ENCODE data around the gene TRIB2. TPM values are rescaled to one million over a fixed set of nuclear protein-coding genes. Genes with fewer than 3 reads are reported as not detected.

The TRIB2 gene
- total RNA-seq, 1 experiment from 2014 or later = 6.2 TPM

- no peaks in the 10 kb centered on the region for H3K36me3 Mint-ChIP-seq (ENCODE audit: insufficient read depth, unreplicated experiment)
- intact Hi-C loops (cut with micrococcal nuclease; ENCODE audit: unreplicated experiment) = loop anchor here (5.0 kb wide), 1 partner anchor 832 kb away; no protein-coding TSS in a partner anchor
- DNase-seq = no peak
- CTCF ChIA-PET = no interaction called here
- TF ChIP-seq, protein P1, sequence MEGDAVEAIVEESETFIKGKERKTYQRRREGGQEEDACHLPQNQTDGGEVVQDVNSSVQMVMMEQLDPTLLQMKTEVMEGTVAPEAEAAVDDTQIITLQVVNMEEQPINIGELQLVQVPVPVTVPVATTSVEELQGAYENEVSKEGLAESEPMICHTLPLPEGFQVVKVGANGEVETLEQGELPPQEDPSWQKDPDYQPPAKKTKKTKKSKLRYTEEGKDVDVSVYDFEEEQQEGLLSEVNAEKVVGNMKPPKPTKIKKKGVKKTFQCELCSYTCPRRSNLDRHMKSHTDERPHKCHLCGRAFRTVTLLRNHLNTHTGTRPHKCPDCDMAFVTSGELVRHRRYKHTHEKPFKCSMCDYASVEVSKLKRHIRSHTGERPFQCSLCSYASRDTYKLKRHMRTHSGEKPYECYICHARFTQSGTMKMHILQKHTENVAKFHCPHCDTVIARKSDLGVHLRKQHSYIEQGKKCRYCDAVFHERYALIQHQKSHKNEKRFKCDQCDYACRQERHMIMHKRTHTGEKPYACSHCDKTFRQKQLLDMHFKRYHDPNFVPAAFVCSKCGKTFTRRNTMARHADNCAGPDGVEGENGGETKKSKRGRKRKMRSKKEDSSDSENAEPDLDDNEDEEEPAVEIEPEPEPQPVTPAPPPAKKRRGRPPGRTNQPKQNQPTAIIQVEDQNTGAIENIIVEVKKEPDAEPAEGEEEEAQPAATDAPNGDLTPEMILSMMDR (IDR thresholded peaks at IDR 0.05; ENCODE audit: unreplicated experiment) = no peak
- no peaks in the 10 kb centered on the region for H3K4me1 Mint-ChIP-seq (ENCODE audit: low read depth, unreplicated experiment)
- peaks cover 20% of the 10 kb centered on the region for H3K27me3 Mint-ChIP-seq (ENCODE audit: unreplicated experiment)
- H3K4me3 Mint-ChIP-seq (ENCODE audit: low read depth, unreplicated experiment) = no peak overlapping the region
- no peaks in the 10 kb centered on the region for H3K9me3 Mint-ChIP-seq (ENCODE audit: low read depth, unreplicated experiment)
- no TSS peak for BruUV-seq (replicated peaks)
- H3K27ac Mint-ChIP-seq (ENCODE audit: unreplicated experiment) = no peak overlapping the region
These were observed 47.5 kb downstream of the TRIB2 start for GRCh38 chr2:12764075-12764730.

DNA sequence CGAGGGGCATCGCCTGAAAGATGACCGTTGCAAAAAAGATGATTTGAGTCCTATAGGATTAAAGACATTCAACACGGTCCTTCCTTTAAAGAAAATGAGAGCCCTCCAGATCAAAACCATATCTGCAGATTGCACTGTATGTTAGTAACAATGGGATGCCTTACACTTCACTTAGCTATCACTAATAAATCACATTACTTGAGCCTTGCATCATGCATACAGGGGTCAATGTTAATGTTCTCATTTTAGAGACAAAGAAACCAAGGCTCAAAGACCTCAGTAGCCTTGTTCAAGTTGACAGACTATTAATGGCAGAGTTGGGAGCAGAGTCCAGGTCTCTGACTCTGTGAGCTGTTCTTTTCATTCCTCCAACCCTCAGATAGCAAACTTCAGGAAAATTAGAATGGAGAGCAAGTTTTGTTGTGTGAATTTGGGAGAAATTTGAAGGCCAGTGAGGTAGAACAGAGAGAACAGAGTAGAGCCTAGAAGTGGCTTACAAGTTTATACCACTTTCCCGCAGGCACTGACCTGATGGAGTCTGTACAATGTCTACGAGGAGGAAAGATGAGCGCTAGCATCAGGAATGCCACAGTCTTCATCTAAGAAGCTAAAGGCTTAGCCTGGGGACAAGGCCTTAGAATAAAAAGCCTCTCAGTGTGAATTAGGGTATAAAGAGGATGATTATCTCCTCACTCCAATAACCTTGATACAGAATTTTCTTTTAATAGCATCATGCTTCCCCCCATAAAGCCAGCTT is 48.3 kb downstream of the TRIB2 start:
- intact Hi-C loops (cut with micrococcal nuclease; ENCODE audit: unreplicated experiment) = loop anchor here (5.0 kb wide), 1 partner anchor 833 kb away; no protein-coding TSS in a partner anchor
- TF ChIP-seq, protein P1 (IDR thresholded peaks at IDR 0.05; ENCODE audit: unreplicated experiment) = no peak
- Mint-ChIP-seq H3K4me1 (ENCODE audit: low read depth, unreplicated experiment) (no peaks in the 10 kb centered on the region), H3K27ac (ENCODE audit: unreplicated experiment) (no peak overlapping the region), H3K9me3 (ENCODE audit: low read depth, unreplicated experiment) (no peaks in the 10 kb centered on the region), H3K27me3 (ENCODE audit: unreplicated experiment) (peaks cover 28% of the 10 kb centered on the region), H3K4me3 (ENCODE audit: low read depth, unreplicated experiment) (no peak overlapping the region), H3K36me3 (ENCODE audit: insufficient read depth, unreplicated experiment) (no peaks in the 10 kb centered on the region)
- CTCF ChIA-PET = no interaction called here
- no TSS peak for BruUV-seq (replicated peaks)
- no peak for DNase-seq

DNA sequence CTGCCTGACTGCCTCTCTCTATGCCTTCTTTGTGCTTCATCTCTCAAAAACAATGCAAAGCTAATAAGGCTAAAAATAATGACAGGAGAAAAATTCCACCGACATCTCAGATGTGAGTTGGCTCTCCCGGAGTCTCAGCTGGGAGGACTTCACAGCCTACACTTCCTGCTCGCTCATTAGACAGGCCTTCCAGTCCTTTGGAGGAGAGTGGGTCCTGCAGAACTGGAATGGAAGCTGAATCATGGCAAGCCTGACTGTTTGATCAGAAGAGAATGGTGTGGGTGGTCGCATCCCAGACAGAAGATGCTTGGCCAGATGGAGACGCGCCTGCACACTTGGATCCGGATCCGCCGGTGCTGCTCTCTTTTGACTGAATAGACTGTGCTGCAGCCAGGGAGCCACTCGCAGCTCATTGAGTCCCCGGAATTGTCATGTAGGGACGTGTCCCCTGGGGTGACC is 49.7 kb downstream of the TRIB2 start:
- TF ChIP-seq, protein P1 (IDR thresholded peaks at IDR 0.05; ENCODE audit: unreplicated experiment) = no peak
- no TSS peak for BruUV-seq (replicated peaks)
- no peak overlapping the region for H3K27ac Mint-ChIP-seq (ENCODE audit: unreplicated experiment)
- CTCF ChIA-PET = no interaction called here
- no peak overlapping the region for H3K4me3 Mint-ChIP-seq (ENCODE audit: low read depth, unreplicated experiment)
- intact Hi-C loops (cut with micrococcal nuclease; ENCODE audit: unreplicated experiment) = no loop called here
- H3K9me3 Mint-ChIP-seq (ENCODE audit: low read depth, unreplicated experiment) = no peaks in the 10 kb centered on the region
- DNase-seq = no peak
- H3K36me3 Mint-ChIP-seq (ENCODE audit: insufficient read depth, unreplicated experiment) = no peaks in the 10 kb centered on the region
- H3K27me3 Mint-ChIP-seq (ENCODE audit: unreplicated experiment) = peaks cover 42% of the 10 kb centered on the region
- no peaks in the 10 kb centered on the region for H3K4me1 Mint-ChIP-seq (ENCODE audit: low read depth, unreplicated experiment)

GRCh38 chr2:12767541-12767940 is 50.8 kb downstream of the TRIB2 start:
- no peaks in the 10 kb centered on the region for H3K9me3 Mint-ChIP-seq (ENCODE audit: low read depth, unreplicated experiment)
- no peaks in the 10 kb centered on the region for H3K36me3 Mint-ChIP-seq (ENCODE audit: insufficient read depth, unreplicated experiment)
- TF ChIP-seq, protein P1 (IDR thresholded peaks at IDR 0.05; ENCODE audit: unreplicated experiment) = no peak
- CTCF ChIA-PET = no interaction called here
- intact Hi-C loops (cut with micrococcal nuclease; ENCODE audit: unreplicated experiment) = no loop called here
- DNase-seq = no peak
- peaks cover 43% of the 10 kb centered on the region for H3K27me3 Mint-ChIP-seq (ENCODE audit: unreplicated experiment)
- H3K27ac Mint-ChIP-seq (ENCODE audit: unreplicated experiment) = no peak overlapping the region
- BruUV-seq (replicated peaks) = no TSS peak
- H3K4me3 Mint-ChIP-seq (ENCODE audit: low read depth, unreplicated experiment) = no peak overlapping the region
- no peaks in the 10 kb centered on the region for H3K4me1 Mint-ChIP-seq (ENCODE audit: low read depth, unreplicated experiment)
